ENCODE data around the gene HTR1B.

- TF ChIP-seq CTCF (IDR thresholded peaks at IDR 0.05; ENCODE audit: low read depth, low read length, poor library complexity, severe bottlenecking) (no peak), EZH2phosphoT487 (IDR thresholded peaks at IDR 0.05; ENCODE audit: borderline replicate concordance, low read length) (no peak)
Observed at GRCh38 chr6:77447254-77447653, 16.0 kb downstream of the HTR1B start.

Measured in DOHH2 (cell line).